Stomach (tissue), 4 donors: ENCODE results near the gene GALNT2.

ENCODE experiments used
- CTCF ChIP-seq, 7 experiments: fragments of 450-650 bp in 4 of 7; fragments of 200-600 bp in 3 of 7; sonication (generic) in 3 of 7; IDR thresholded peaks; one replicate each; pipeline ENCODE4 v1.5.1; 2016 to 2019; ENCODE audit warnings: antibody characterized with exemption in 7 of 7, control low read depth in 2 of 7, mild to moderate bottlenecking in 1 of 7
- POLR2A ChIP-seq, 4 donors: fragments of 450-650 bp; IDR thresholded peaks; one replicate each; pipeline ENCODE4 v1.6.1; 2016; ENCODE audit warnings: antibody characterized with exemption in 4 of 4, control low read depth in 2 of 4, mild to moderate bottlenecking in 1 of 4, moderate library complexity in 1 of 4

- no peak for TF ChIP-seq CTCF (IDR thresholded peaks at IDR 0.05)
- no peak for TF ChIP-seq POLR2A (IDR thresholded peaks at IDR 0.05)
These were observed 199.4 kb downstream of the GALNT2 start for GRCh38 chr1:230266456-230266855.
